ENCODE data around the gene UGT1A6. TPM values are rescaled to one million over a fixed set of nuclear protein-coding genes. Genes with fewer than 3 reads are reported as not detected.
"Not testable (repeated sequence)": the region's sequence is repeated elsewhere in the genome, so short reads cannot be mapped to it uniquely, and the experiment has no call there.

UGT1A6 gene
- total RNA-seq, 1 donor from 2014 or later: not detected

DNA sequence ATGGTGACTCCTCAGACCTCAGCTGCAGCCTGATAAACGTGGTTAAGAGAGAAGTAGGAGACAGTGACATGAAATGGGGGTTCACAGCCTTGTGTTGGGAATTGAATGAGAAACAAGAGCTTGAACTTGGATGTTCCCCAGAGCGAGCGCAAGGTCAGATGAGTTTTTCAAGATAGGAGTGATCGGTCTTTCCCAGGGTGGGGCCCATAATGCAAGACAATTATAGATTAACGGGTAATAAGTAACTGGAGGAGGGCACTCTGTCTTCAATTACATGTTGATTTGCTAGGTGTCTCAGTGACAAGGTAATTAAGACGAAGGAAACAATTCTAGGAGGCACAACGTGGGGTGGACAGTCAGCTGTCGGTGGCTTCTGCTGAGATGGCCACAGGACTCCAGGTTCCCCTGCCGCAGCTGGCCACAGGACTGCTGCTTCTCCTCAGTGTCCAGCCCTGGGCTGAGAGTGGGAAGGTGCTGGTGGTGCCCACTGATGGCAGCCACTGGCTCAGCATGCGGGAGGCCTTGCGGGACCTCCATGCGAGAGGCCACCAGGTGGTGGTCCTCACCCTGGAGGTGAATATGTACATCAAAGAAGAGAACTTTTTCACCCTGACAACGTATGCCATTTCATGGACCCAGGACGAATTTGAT lies 20.0 kb downstream of the UGT1A6 start, which contains the start of gene UGT1A5:
Gene UGT1A5, plus strand, starts transcription at position 297 of the 651 bp plus-strand sequence. Its CDS starts 85 bp downstream, at position 382.
- no peak for DNase-seq (ENCODE audit: low spot score)
- intact Hi-C loops (cut with DNase I): no loop called here

DNA sequence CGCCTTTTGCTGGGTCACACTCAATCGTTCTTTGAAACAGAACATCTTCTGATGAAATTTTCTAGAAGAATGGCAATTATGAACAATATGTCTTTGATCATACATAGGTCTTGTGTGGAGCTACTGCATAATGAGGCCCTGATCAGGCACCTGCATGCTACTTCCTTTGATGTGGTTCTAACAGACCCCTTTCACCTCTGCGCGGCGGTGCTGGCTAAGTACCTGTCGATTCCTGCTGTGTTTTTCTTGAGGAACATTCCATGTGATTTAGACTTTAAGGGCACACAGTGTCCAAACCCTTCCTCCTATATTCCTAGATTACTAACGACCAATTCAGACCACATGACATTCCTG lies 20.5 kb downstream of the UGT1A6 start:
- intact Hi-C loops (cut with DNase I): no loop called here
- no peak for DNase-seq (ENCODE audit: low spot score)

DNA sequence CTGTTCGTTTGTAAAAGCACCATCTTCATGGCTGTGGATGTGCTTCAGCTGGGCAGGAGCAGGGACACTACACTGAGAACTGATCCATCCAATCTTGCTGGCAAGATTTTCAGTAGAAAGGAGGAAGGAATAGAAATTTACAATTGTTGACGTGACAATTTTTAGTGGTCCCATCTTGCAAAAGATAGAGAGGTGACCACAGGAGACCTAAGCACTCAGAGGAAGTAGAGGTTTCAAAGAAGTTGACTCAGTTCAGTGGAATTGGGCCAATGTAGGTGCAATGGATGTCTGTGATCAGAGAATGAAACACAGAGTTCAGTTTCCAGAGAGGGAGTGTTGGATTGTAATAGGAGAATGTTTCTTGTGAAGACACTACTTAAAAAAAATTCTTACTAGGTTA lies 21.4 kb downstream of the UGT1A6 start:
- intact Hi-C loops (cut with DNase I): no loop called here

DNA sequence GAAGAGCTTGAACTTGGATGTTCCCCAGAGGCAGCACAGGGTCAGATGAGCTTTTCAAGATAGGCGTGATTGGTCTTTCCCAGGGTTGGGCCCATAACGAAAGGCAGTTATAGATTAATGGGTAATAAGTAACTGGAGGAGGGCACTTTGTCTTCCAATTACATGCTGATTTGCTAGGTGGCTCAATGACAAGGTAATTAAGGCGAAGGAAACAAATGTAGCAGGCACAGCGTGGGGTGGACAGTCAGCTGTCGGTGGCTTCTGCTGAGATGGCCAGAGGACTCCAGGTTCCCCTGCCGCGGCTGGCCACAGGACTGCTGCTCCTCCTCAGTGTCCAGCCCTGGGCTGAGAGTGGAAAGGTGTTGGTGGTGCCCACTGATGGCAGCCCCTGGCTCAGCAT lies 25.9 kb downstream of the UGT1A6 start, which contains the start of gene UGT1A4:
Gene UGT1A4, plus strand, starts transcription at position 185 of the 400 bp plus-strand sequence. Its CDS starts 85 bp downstream, at position 270.
- intact Hi-C loops (cut with DNase I): no loop called here
- DNase-seq (ENCODE audit: low spot score): no peak

More for the DNA sequence above, 21.4 kb downstream of the UGT1A6 start:
- no peak for DNase-seq (ENCODE audit: low spot score)

DNA sequence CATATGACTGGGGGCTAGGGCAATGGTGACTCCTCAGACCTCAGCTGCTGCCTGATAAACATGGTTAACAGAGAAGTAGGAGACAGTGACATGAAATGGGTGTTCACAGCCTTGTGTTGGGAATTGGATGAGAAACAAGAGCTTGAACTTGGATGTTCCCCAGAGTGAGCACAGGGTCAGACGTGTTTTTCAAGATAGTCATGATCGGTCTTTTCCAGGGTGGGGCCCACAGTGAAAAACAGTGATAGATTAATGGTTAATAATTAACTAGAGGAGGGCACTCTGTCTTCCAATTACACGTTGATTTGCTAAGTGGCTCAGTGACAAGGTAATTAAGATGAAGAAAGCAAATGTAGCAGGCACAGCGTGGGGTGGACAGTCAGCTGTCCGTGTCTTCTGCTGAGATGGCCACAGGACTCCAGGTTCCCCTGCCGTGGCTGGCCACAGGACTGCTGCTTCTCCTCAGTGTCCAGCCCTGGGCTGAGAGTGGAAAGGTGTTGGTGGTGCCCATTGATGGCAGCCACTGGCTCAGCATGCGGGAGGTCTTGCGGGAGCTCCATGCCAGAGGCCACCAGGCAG lies 36.1 kb downstream of the UGT1A6 start, which contains the start of gene UGT1A3:
Gene UGT1A3, plus strand, starts transcription at position 320 of the 579 bp plus-strand sequence. Its CDS starts 85 bp downstream, at position 405.
- intact Hi-C loops (cut with DNase I): no loop called here

DNA sequence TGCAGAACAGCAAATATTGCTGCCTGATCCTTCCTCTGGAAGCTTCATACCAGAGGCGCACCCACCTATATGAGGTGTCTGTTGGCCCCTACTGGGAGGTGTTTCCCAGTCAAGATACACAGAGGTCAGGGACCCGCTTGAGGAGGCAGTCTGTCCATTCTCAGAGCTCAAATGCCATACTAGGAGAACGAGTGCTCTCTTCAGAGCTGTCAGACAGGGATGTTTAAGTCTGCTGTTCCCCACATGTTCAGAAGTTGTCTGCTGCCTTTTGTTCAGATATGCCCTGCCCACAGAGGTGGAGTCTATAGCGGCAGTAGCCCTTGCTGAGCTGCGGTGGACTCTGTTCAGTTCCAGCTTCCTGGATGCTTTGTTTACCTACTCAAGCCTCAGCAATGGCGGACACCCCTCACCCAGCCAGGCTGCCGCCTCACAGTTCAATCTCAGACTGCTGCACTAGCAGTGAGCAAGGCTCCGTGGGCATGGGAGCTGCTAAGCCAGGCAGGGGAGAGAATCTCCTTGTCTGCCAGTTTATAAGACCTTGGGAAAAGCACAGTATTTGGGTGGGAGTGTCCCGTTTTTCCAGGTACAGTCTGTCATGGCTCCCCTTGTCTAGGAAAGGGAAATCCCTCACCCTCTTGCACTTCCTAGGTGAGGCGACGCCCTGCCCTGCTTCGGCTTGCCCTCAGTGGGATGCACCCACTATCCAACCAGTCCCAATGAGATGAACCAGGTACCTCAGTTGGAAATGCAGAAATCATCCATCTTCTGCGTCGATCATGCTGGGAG lies 44.4 kb downstream of the UGT1A6 start:
- intact Hi-C loops (cut with DNase I); DNase-seq (ENCODE audit: low spot score): not testable (repeated sequence)

More for the DNA sequence above, 36.1 kb downstream of the UGT1A6 start, which contains the start of gene UGT1A3:
- DNase-seq (ENCODE audit: low spot score): no peak

DNA sequence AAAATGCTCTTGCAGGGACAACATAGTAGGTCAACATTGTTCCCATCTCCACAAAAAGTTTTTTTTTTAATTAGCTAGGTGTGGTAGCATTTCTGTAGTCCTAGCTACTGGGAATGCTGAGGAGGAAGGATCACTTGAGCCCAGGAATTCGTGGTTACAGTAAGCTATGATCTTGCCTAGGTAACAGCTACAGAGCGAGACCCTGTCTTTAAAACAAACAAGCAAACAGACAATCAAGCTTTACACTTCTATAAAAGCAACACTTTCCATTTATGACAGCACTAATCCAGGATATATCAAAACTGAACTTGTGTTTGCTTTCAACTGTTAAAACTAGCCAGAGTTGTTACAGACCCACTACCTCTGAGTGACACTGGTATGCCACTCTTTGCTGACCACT lies 48.2 kb downstream of the UGT1A6 start:
- intact Hi-C loops (cut with DNase I): no loop called here
- DNase-seq (ENCODE audit: low spot score): no peak

DNA sequence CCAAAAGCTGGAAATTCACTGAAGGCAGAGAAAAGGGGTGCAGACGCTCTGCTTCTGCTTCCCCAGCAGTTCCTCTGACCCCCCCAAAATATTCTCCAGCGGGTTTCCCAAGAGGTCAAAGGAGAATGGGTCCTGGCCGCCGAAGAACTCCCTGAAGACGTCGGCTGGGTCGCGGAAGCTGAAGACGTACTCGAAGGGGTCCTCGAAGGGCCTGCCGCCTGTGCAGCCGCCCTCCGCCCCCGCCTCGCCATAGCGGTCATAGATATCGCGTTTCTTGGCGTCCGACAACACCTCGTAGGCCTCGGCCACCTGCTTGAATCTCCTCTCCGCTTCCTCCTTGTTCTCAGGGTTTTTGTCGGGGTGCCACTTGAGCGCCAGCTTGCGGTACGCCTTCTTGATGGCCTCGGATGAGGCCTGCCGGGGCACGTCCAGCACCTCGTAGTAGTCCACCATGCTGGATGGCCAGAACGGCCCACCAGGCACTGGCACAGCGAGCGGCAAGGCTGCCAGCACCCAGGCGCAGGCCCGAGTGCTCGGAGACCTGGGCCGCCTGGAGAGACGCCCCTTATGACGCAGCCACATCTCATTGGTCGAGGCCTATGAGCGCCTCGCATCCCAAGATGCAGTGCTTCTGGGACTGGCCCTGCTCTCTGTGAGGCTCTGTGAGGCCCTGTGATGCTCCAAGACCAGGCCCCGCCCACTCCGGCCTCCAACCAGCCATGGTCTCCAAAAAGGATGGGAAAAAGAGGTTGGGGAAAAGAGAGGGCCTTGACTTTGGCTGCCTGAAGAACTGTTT lies 51.0 kb downstream of the UGT1A6 start:
- DNase-seq (ENCODE audit: low spot score): no peak
- intact Hi-C loops (cut with DNase I): no loop called here

DNA sequence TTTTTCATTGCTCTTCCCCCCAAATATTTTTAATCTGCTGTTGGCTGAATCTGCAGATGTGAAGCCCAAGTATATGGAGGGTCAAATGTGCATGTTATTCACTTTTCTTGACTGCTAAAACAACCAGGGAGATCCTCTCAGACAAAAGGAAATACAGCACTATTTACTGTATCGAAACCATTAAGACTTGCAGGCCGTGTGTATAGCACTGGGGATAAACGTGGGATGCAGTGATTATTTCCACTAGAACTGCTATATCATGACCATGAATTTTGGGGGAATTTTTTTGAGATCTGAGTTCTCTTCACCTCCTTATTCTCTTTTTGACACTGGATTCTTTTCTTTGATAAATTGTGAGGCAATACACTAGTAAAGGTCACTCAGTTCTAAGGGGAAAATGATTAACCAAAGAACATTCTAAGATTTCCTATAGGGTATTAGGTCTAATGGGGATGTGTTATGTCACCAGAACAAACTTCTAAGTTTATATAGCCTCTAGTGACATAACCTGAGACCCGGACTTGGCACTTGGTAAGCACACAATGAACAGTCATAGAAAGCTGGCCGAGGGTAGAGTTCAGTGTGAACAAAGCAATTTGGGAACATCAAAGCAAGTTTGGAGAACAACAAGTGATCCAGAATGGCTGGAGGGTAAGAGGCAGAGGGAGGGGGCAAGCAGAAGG lies 52.5 kb downstream of the UGT1A6 start:
- intact Hi-C loops (cut with DNase I): no loop called here
- no peak for DNase-seq (ENCODE audit: low spot score)

DNA sequence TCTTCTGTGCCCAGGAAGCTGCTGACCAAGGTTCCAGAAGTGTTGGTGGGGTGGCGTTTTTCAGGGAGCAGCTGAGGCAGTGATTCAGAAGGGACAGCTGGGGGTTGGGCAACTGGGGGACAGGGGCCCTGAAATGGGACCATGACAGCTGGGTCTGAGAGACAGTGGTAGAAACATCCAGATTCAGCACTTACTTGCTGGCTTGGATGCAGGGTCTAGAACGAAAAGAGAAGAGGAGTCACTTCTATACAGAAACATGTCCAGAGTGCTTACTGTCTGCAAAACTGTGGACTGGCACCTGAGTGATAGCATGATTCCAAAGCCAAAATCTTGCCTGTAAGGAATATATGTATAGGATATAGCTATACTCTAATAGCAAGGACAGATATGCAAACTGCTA lies 53.1 kb downstream of the UGT1A6 start:
- intact Hi-C loops (cut with DNase I); DNase-seq (ENCODE audit: low spot score): not testable (repeated sequence)

DNA sequence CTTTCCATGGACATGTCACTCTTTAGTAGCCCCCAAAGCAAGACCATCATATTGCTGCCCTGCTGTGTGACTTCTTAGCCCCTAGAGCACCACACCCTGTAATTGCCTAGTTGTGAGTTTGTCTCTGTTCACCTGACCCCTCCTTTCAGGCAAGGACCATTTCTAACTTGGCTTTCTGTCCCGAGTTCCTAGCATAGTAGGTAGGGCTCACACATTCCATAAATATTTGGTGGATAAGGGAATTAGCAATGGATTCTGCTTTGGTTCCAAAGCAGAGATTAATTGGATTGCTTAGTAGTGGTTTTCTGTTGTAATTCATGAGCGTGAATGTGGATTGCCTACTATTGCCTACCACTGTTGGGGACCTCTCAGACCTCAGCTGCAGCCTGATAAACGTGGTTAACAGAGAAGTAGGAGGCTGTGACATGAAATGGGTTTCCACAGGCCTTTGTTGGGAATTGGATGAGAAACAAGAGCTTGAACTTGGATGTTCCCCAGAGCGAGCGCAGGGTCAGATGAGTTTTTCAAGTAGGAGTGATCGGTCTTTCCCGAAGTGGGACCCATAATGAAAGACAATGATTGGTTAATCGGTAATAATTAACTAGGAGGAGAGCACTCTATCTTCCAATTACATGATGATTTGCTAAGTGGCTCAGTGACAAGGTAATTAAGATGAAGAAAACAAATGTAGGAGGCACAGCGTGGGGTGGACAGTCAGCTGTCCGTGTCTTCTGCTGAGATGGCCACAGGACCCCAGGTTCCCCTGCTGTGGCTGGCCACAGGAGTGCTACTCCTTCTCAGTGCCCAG lies 54.0 kb downstream of the UGT1A6 start:
- no peak for DNase-seq (ENCODE audit: low spot score)
- intact Hi-C loops (cut with DNase I): no loop called here

DNA sequence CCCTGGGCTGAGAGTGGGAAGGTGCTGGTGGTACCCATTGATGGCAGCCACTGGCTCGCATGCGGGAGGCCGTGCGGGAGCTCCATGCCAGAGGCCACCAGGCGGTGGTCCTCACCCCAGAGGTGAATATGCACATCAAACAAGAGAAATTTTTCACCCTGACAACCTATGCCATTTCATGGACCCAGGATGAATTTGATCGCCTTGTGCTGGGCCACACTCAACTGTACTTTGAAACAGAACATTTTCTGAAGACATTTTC lies 54.5 kb downstream of the UGT1A6 start:
- no peak for DNase-seq (ENCODE audit: low spot score)
- intact Hi-C loops (cut with DNase I): no loop called here

DNA sequence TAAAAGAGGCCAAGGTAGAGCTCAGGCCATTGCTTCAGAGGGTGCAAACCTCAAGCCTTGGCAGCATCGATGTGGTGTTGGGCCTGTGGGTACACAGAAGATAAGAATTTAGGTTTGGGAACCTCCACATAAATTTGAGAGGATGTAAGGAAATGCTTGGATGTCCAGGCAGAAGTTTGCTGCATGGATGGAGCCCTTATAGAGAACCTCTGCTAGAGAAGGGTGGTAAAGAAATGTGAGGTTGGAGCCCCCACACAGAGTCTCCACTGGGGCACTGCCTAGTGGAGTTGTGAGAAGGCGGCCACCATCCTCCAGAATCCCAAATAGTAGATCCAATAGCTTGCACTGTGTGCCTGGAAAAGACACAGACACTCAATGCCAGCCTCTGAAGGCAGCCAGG lies 58.0 kb downstream of the UGT1A6 start:
- DNase-seq (ENCODE audit: low spot score); intact Hi-C loops (cut with DNase I): not testable (repeated sequence)

DNA sequence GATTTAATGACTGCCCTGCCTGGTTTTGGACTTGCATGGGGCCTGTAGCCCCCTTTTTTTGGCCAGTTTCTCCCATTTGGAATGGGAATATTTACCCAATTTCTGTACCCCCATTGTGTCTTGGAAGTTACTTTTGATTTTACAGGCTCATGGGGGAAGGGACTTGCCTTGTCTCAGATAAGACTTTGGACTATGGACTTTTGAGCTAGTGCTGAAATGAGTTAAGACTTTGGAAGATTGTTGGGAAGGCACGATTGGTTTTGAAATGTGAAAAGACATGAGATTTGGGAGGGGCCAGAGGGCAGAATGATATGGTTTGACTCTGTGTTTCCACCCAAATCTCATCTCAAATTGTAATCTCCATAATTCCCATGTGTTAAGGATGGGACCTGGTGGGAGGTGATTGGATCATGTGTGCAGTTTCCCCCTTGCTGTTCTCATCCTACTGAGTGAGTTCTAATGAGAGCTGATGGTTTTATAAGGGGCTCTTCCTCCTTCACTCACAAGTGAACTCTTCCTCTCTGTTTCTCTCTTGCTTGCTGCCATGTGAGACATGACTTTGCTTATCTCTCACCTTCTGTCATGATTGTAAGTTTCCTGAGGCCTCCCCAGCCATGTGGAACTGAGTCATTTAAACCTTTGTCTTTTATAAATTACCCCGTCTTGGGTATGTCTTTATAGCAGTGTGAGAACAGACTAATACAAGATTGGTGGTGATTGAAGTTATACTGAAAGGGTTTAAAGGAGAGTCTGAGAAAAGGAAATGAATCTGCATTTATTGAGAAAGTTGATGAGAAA lies 58.7 kb downstream of the UGT1A6 start:
- intact Hi-C loops (cut with DNase I); DNase-seq (ENCODE audit: low spot score): not testable (repeated sequence)

DNA sequence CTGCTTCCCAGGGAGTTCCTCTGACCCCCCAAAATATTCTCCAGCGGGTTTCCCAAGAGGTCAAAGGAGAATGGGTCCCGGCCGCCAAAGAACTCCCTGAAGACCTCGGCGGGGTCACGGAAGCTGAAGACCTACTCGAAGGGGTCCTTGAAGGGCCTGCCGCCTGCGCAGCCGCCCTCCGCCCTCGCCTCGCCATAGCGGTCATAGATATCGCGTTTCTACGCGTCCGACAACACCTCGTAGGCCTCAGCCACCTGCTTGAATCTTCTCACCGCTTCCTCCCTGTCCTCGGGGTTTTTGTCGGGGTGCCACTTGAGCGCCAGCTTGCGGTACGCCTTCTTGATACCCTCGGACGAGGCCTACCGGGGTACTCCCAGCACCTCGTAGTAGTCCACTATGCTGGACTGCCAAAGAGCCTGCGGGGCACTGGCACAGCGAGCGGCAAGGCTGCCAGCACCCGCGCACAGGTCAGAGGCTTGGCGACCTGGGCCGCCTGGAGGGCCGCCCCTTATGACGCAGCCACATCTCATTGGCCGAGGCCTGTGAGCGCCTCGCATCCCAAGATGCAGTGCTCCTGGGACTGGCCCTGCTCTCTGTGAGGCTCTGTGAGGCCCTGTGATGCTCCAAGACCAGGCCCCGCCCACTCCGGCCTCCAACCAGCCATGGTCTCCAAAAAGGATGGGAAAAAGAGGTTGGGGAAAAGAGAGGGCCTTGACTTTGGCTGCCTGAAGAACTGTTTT lies 62.4 kb downstream of the UGT1A6 start:
- intact Hi-C loops (cut with DNase I): no loop called here
- DNase-seq (ENCODE audit: low spot score): no peak

DNA sequence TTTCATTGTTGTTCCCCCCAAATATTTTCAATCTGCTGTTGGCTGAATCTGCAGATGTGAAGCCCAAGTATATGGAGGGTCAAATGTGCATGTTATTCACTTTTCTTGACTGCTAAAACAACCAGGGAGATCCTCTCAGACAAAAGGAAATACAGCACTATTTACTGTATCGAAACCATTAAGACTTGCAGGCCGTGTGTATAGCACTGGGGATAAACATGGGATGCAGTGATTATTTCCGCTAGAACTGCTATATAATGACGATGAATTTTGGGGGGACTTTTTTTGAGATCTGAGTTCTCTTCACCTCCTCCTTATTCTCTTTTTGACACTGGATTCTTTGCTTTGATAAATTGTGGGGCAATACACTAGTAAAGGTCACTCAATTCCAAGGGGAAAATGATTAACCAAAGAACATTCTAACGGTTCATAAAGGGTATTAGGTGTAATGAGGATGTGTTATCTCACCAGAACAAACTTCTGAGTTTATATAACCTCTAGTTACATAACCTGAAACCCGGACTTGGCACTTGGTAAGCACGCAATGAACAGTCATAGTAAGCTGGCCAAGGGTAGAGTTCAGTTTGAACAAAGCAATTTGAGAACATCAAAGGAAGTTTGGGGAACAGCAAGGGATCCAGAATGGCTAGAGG lies 63.9 kb downstream of the UGT1A6 start:
- intact Hi-C loops (cut with DNase I): no loop called here
- no peak for DNase-seq (ENCODE audit: low spot score)

DNA sequence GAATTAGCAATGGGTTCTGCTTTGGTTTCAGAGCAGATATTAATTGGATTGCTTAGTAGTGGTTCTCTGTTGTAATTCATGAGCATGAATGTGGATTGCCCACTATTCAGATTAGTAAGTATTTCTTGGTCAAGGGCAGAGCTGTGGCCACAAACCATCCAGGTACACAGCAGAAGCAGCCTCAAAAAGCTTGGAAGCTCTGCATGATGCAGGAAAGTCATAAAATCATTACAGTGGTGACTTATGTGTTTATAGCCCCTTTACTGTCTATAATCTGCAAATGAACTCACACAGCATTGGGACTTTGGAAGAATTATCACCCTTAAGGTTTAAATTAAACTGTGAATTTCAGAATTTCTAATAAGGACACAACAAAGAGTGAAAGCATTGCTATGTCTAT lies 65.5 kb downstream of the UGT1A6 start:
- DNase-seq (ENCODE audit: low spot score): no peak
- intact Hi-C loops (cut with DNase I): no loop called here
